HG02852 (cell line): ENCODE measurements around the gene TUBB1.

ENCODE experiments used
- ATAC-seq: cut with Tn5 transposase; IDR thresholded peaks from one replicate; pipeline ENCODE4 v1.9.1; 2021; ENCODE audit warnings: mild to moderate bottlenecking, moderate library complexity; ENCODE audit not compliant: unreplicated experiment

TUBB1 gene

GRCh38 chr20:58988565-58988882 is 30.7 kb upstream of the TUBB1 start:
- ATAC-seq, result no peak

- ATAC-seq, result no peak
These were observed 30.0 kb upstream of the TUBB1 start for GRCh38 chr20:58989196-58989595.

- no peak for ATAC-seq
These were observed 28.4 kb upstream of the TUBB1 start for GRCh38 chr20:58990651-58991445.

GRCh38 chr20:58991715-58992114 is 27.5 kb upstream of the TUBB1 start:
- ATAC-seq, result no peak

- ATAC-seq, result no peak
These were observed 26.3 kb upstream of the TUBB1 start for GRCh38 chr20:58992911-58993310.

- no peak for ATAC-seq
These were observed 25.6 kb upstream of the TUBB1 start for GRCh38 chr20:58993332-58994248.

GRCh38 chr20:58994390-58995159 is 24.7 kb upstream of the TUBB1 start:
- no peak for ATAC-seq

- no peak for ATAC-seq
These were observed 23.6 kb upstream of the TUBB1 start for GRCh38 chr20:58995461-58996225.

GRCh38 chr20:58996226-58996611 is 23.0 kb upstream of the TUBB1 start:
- ATAC-seq, result no peak

GRCh38 chr20:58997141-58997770 is 22.0 kb upstream of the TUBB1 start:
- ATAC-seq, result no peak

GRCh38 chr20:58998656-58999055 is 20.6 kb upstream of the TUBB1 start:
- ATAC-seq, result no peak

GRCh38 chr20:59000326-59000725 is 18.9 kb upstream of the TUBB1 start:
- no peak for ATAC-seq

GRCh38 chr20:59001068-59001448 is 18.2 kb upstream of the TUBB1 start:
- no peak for ATAC-seq

- ATAC-seq, result no peak
These were observed 17.6 kb upstream of the TUBB1 start for GRCh38 chr20:59001449-59002171.

- ATAC-seq, result no peak
These were observed 16.8 kb upstream of the TUBB1 start for GRCh38 chr20:59002388-59002787.

GRCh38 chr20:59002874-59003399 is 16.3 kb upstream of the TUBB1 start:
- no peak for ATAC-seq

- ATAC-seq, result no peak
These were observed 15.3 kb upstream of the TUBB1 start for GRCh38 chr20:59003836-59004492.

GRCh38 chr20:59004493-59004762 is 14.8 kb upstream of the TUBB1 start:
- no peak for ATAC-seq
